Osteoblast (primary cell): ENCODE measurements around the gene MATN1. TPM values are rescaled to one million over a fixed set of nuclear protein-coding genes. Genes with fewer than 3 reads are reported as not detected.

Experiments
- DNase-seq: peaks from one replicate; pipeline ENCODE4 v3.0.0; 2011; ENCODE audit warnings: low spot score, mixed read lengths; ENCODE audit not compliant: insufficient read length; ENCODE audit errors: missing footprints
- H2AFZ ChIP-seq: 2 replicates; pipeline ENCODE4 v1.6.0; 2011; ENCODE audit warnings: mild to moderate bottlenecking, low read length
- H3K27ac ChIP-seq: 2 replicates; pipeline ENCODE4 v1.5.1; 2011; ENCODE audit warnings: mild to moderate bottlenecking, low read depth, low read length, moderate library complexity
- H3K27me3 ChIP-seq: 2 replicates; pipeline ENCODE4 v1.6.0; 2012; ENCODE audit warnings: mild to moderate bottlenecking, control low read depth, inconsistent platforms, low read length, moderate library complexity; ENCODE audit not compliant: insufficient read depth
- H3K36me3 ChIP-seq: 2 replicates; pipeline ENCODE4 v1.5.1; 2011; ENCODE audit warnings: mild to moderate bottlenecking, low read length, control low read depth, moderate library complexity; ENCODE audit not compliant: insufficient read depth
- H3K4me1 ChIP-seq: 2 replicates; pipeline ENCODE4 v1.5.1; 2011; ENCODE audit warnings: mild to moderate bottlenecking, low read length, control low read depth, moderate library complexity; ENCODE audit not compliant: insufficient read depth
- H3K4me2 ChIP-seq: 2 replicates; pipeline ENCODE4 v1.6.0; 2011; ENCODE audit warnings: mild to moderate bottlenecking, low read length; ENCODE audit not compliant: insufficient read depth
- H3K4me3 ChIP-seq: fragments of 200-600 bp; sonication (generic); 3 replicates; pipeline ENCODE4 v1.5.1; 2012; ENCODE audit warnings: mild to moderate bottlenecking, low read length, inconsistent platforms; ENCODE audit not compliant: insufficient read depth
- H3K79me2 ChIP-seq: 2 replicates; pipeline ENCODE4 v1.6.0; 2012; ENCODE audit warnings: mild to moderate bottlenecking, low read length, control low read depth, inconsistent platforms; ENCODE audit not compliant: insufficient read depth
- H3K9me3 ChIP-seq: 2 replicates; pipeline ENCODE4 v1.5.1; 2011; ENCODE audit warnings: low read depth, low read length, control low read depth
- H4K20me1 ChIP-seq: 2 replicates; pipeline ENCODE4 v1.6.0; 2012; ENCODE audit warnings: mild to moderate bottlenecking, low read length, control low read depth; ENCODE audit not compliant: insufficient read depth
- total RNA-seq: library from RNA; depleted of rRNA; stranded (reverse); fragments of >200 nt; gene quantifications from 2 replicates; pipeline ENCODE4 v1.2.3, GENCODE V29; 2012
- TF ChIP-seq, protein P1 (sequence below): IDR thresholded peaks from 2 replicates; pipeline ENCODE4 v1.5.1; 2011; ENCODE audit warnings: mild to moderate bottlenecking, low read depth, low read length, moderate library complexity; ENCODE audit errors: extremely low read depth

MATN1 gene
- total RNA-seq, 1 donor = not detected

DNA sequence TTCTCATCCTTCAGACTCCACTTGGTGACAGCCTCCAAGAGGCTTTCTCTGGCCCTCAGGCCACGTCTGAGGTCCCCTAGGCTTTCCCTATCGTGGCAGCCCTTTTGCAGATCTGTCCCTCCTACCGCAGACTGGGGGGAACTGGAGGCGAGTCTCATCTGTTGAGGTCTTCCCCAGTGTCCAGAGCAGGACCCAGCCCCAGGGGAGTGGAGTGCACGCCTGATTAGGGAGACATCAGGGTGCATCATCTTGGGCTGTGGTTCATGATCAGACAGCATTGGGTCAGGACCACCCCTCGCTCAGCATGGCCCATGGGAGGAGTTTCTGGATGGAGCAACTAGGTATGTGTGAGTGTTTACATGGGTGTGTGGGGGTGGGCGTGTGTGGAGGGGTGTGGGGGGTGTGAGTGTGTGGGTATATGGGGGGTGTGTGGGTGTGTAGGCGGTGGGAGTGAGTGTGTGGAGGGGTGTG, 8.5 kb upstream of the MATN1 start:
- no peaks in the 10 kb centered on the region for H3K4me1 ChIP-seq
- H4K20me1 ChIP-seq = no peaks in the 10 kb centered on the region
- peak; percentile 75 for DNase-seq
- H3K79me2 ChIP-seq = no peaks in the 10 kb centered on the region
- no peak overlapping the region for H3K27ac ChIP-seq
- H3K4me2 ChIP-seq = no peak overlapping the region
- no peak overlapping the region for H2AFZ ChIP-seq
- H3K36me3 ChIP-seq = no peaks in the 10 kb centered on the region
- TF ChIP-seq, protein P1, sequence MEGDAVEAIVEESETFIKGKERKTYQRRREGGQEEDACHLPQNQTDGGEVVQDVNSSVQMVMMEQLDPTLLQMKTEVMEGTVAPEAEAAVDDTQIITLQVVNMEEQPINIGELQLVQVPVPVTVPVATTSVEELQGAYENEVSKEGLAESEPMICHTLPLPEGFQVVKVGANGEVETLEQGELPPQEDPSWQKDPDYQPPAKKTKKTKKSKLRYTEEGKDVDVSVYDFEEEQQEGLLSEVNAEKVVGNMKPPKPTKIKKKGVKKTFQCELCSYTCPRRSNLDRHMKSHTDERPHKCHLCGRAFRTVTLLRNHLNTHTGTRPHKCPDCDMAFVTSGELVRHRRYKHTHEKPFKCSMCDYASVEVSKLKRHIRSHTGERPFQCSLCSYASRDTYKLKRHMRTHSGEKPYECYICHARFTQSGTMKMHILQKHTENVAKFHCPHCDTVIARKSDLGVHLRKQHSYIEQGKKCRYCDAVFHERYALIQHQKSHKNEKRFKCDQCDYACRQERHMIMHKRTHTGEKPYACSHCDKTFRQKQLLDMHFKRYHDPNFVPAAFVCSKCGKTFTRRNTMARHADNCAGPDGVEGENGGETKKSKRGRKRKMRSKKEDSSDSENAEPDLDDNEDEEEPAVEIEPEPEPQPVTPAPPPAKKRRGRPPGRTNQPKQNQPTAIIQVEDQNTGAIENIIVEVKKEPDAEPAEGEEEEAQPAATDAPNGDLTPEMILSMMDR = no peak
- H3K27me3 ChIP-seq = no peaks in the 10 kb centered on the region
- no peaks in the 10 kb centered on the region for H3K9me3 ChIP-seq
- no peak overlapping the region for H3K4me3 ChIP-seq

DNA sequence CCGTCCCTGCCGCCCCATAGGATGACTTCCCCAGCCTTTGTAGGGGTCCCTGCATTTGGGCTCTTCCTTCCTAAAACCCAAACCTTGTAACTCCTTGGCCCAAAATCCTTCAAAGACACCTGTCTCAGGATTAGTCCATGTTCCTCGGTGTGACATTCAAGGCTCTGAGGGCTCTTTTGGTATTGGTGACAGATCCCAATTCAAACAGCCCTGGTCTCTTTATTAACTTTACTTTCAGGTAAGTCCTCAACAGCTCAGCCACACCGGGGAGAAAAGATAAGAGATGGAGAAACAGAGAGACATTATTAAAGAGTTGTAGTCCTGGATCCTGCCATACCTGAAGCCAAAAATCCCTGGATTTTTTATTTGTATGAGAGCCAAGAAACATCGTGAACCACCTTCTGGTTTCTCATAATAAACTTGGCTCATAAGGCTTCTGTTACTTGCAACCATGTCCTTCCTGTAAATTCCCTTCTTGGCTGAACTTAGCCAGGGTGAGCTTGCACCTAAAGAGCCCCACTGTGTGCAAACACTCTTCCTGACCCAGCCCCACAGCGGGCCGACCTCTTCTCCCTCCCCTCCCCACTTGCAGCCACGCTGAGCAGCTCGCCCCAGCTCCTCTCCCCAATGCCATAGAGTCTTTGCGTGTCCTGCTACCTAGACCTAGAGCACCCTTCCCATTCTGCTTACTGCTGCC, 7.9 kb upstream of the MATN1 start:
- H3K4me3 ChIP-seq = no peak overlapping the region
- H3K79me2 ChIP-seq = no peaks in the 10 kb centered on the region
- no peaks in the 10 kb centered on the region for H3K36me3 ChIP-seq
- no peaks in the 10 kb centered on the region for H3K4me1 ChIP-seq
- no peak overlapping the region for H2AFZ ChIP-seq
- TF ChIP-seq, protein P1 = no peak
- H3K27me3 ChIP-seq = no peaks in the 10 kb centered on the region
- no peak overlapping the region for H3K27ac ChIP-seq
- no peaks in the 10 kb centered on the region for H3K9me3 ChIP-seq
- H3K4me2 ChIP-seq = no peak overlapping the region
- H4K20me1 ChIP-seq = no peaks in the 10 kb centered on the region
- no peak for DNase-seq

DNA sequence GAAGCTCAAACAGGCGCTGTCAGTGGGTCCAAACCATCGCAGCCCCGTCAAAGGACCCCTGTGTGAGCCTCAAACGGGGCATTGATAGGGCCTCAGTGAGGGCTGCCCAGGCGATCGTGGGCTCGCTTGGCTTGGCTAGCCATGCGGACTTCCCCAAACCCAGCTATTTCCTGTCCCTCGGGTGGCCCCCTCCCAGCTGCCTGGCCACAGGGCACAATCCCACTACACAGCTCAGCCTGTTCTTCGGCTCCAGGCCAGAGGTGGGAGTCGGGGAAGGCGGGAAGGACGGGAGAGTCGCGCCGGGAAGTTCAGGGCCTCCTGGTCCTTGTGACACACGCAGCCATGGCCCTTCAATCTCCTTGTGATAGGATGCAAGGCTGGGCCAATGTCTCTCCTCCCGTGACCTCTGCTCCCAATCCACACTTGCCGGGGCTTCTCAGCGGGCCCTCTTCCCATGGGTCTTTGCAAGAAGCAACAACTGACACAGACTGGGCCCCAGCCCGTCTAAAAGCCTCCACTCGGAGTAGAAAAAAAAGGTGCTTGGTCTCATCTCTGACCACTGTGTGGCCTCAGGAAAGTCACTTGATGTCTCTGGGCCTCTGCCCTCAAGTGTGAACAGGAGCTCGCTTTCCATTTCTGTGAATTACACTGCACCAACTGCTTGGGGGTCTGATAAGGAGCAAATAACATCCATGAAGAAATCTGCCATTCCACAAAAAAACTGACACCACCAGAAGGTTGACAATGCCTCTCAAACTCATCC, 7.1 kb upstream of the MATN1 start:
- no peak overlapping the region for H2AFZ ChIP-seq
- no peaks in the 10 kb centered on the region for H3K9me3 ChIP-seq
- no peak overlapping the region for H3K27ac ChIP-seq
- no peaks in the 10 kb centered on the region for H3K36me3 ChIP-seq
- no peak overlapping the region for H3K4me2 ChIP-seq
- no peaks in the 10 kb centered on the region for H4K20me1 ChIP-seq
- DNase-seq = peak; percentile 55
- no peaks in the 10 kb centered on the region for H3K4me1 ChIP-seq
- H3K4me3 ChIP-seq = no peak overlapping the region
- TF ChIP-seq, protein P1 = no peak
- no peaks in the 10 kb centered on the region for H3K27me3 ChIP-seq
- H3K79me2 ChIP-seq = no peaks in the 10 kb centered on the region

DNA sequence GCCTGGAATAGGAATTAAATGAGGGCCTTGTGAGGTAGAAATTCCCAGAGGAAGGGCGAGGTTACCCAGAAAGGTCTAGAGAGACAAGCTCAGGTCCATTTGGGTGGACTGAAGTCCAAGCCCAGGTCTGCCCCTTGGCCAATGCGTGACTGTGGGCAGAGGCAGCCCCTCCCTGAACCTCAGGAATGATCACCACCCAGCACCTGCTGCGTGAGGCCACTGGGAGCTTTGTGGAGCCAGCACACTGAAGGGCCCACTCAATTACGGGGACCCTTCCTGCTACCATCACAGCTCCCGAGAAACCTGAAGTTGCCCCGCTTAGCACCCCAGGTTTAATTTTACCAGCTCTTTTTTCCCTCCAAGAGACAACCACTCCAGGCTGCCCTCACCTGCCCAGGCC, 6.5 kb upstream of the MATN1 start:
- no peaks in the 10 kb centered on the region for H3K79me2 ChIP-seq
- no peaks in the 10 kb centered on the region for H3K27me3 ChIP-seq
- no peaks in the 10 kb centered on the region for H4K20me1 ChIP-seq
- peak; percentile 23 for DNase-seq
- H3K4me3 ChIP-seq = no peak overlapping the region
- no peaks in the 10 kb centered on the region for H3K9me3 ChIP-seq
- TF ChIP-seq, protein P1 = no peak
- no peak overlapping the region for H3K4me2 ChIP-seq
- H3K36me3 ChIP-seq = no peaks in the 10 kb centered on the region
- no peaks in the 10 kb centered on the region for H3K4me1 ChIP-seq
- no peak overlapping the region for H2AFZ ChIP-seq
- no peak overlapping the region for H3K27ac ChIP-seq
